OCI-LY7 (cell line): ENCODE data around the gene TARDBP. TPM values are rescaled to one million over a fixed set of nuclear protein-coding genes. Genes with fewer than 3 reads are reported as not detected.

Experiments used
- BruUV-seq: library from RNA; stranded (reverse); fragments of 400-500 nt; replicated peaks from 2 replicates; lab custom pipeline; 2021; lab: Mats Ljungman, UMichigan
- CTCF ChIA-PET: fragments of 300-600 bp; sonication (Branson Sonifier 250); formaldehyde crosslinking; loops from one replicate; lab custom pipeline; 2022; ENCODE audit warnings: antibody characterized with exemption; ENCODE audit not compliant: unreplicated experiment; lab: Charles Lee
- POLR2A ChIA-PET: fragments of 300-600 bp; sonication (Branson Sonifier 250); formaldehyde crosslinking; loops from one replicate; lab custom pipeline; 2022; ENCODE audit warnings: antibody characterized with exemption; lab: Charles Lee
- DNase-seq: peaks from one replicate; pipeline ENCODE4 v3.0.0-alpha.2; 2015; ENCODE audit warnings: low spot score
- H2AFZ ChIP-seq: fragments of 200-600 bp; sonication (generic), shearing (Covaris generic); 2 replicates; pipeline ENCODE4 v1.6.1; 2014; ENCODE audit warnings: mild to moderate bottlenecking, antibody characterized with exemption, low read length, moderate library complexity
- H3K27ac ChIP-seq: fragments of 200-600 bp; sonication (generic); 2 replicates; pipeline ENCODE4 v1.5.1; 2014; ENCODE audit warnings: mixed run types, low read depth, mild to moderate bottlenecking, moderate library complexity, low read length, inconsistent platforms; ENCODE audit not compliant: poor library complexity, severe bottlenecking
- H3K36me3 ChIP-seq: fragments of 200-600 bp; sonication (generic); 2 replicates; pipeline ENCODE4 v1.6.1; 2014; ENCODE audit warnings: mild to moderate bottlenecking, antibody characterized with exemption, low read length, moderate library complexity, mixed read lengths; ENCODE audit not compliant: insufficient read depth
- H3K4me1 ChIP-seq: fragments of 200-600 bp; sonication (generic); 2 replicates; pipeline ENCODE4 v1.5.1; 2014; ENCODE audit warnings: mild to moderate bottlenecking, low read length; ENCODE audit not compliant: insufficient read depth, poor library complexity, severe bottlenecking
- H3K4me2 ChIP-seq: fragments of 200-600 bp; sonication (generic); 2 replicates; pipeline ENCODE4 v1.6.1; 2014; ENCODE audit warnings: mild to moderate bottlenecking, low read length
- H3K4me3 ChIP-seq: fragments of 200-600 bp; sonication (generic); 2 replicates; pipeline ENCODE4 v1.5.1; 2014; ENCODE audit warnings: mild to moderate bottlenecking, low read depth, low read length; ENCODE audit not compliant: poor library complexity, severe bottlenecking
- H3K79me2 ChIP-seq: fragments of 200-600 bp; sonication (generic); 2 replicates; pipeline ENCODE4 v1.6.1; 2016; ENCODE audit warnings: low read depth, mild to moderate bottlenecking, low read length, moderate library complexity, mixed read lengths; ENCODE audit not compliant: insufficient read depth
- H3K9me2 ChIP-seq: fragments of 200-600 bp; sonication (generic); 2 replicates; pipeline ENCODE4 v1.6.1; 2016; ENCODE audit warnings: mild to moderate bottlenecking, low read length, mixed read lengths; ENCODE audit not compliant: insufficient read depth
- H3K9me3 ChIP-seq: fragments of 200-600 bp; sonication (generic); 2 replicates; pipeline ENCODE4 v1.6.1; 2014; ENCODE audit warnings: mild to moderate bottlenecking, mixed run types, low read length, mixed read lengths
- H4K20me1 ChIP-seq: fragments of 200-600 bp; sonication (generic); 2 replicates; pipeline ENCODE4 v1.6.1; 2014; ENCODE audit warnings: mild to moderate bottlenecking, antibody characterized with exemption, low read length, moderate library complexity, mixed read lengths; ENCODE audit not compliant: insufficient read depth
- CTCF ChIP-seq: fragments of 200-600 bp; sonication (generic); conservative IDR thresholded peaks from 2 replicates; pipeline ENCODE4 v1.5.1; 2014; ENCODE audit warnings: mild to moderate bottlenecking, antibody characterized with exemption, low read length, moderate library complexity, mixed read lengths
- EZH2phosphoT487 ChIP-seq: fragments of 200-600 bp; sonication (generic); IDR thresholded peaks from 2 replicates; pipeline ENCODE4 v1.6.1; 2018; ENCODE audit warnings: low read depth, borderline replicate concordance, mild to moderate bottlenecking, mixed run types, antibody characterized with exemption, low read length, moderate library complexity, mixed read lengths
- intact Hi-C: fragments of 100-400 bp; cut with micrococcal nuclease; formaldehyde crosslinking; loops from one replicate; pipeline ENCODE4 v1.10.0; 2022; ENCODE audit not compliant: unreplicated experiment
- total RNA-seq, 2 experiments: library from RNA; depleted of rRNA in 1 of 2; stranded (reverse); fragments of >200 nt in 1 of 2; shearing (Covaris generic) in 1 of 2; gene quantifications; 2 replicates each; pipeline ENCODE4 v1.2.3, GENCODE V29; 2014 to 2022

Gene TARDBP
- total RNA-seq, 2 experiments from 2014 or later: 145 to 277 TPM

DNA sequence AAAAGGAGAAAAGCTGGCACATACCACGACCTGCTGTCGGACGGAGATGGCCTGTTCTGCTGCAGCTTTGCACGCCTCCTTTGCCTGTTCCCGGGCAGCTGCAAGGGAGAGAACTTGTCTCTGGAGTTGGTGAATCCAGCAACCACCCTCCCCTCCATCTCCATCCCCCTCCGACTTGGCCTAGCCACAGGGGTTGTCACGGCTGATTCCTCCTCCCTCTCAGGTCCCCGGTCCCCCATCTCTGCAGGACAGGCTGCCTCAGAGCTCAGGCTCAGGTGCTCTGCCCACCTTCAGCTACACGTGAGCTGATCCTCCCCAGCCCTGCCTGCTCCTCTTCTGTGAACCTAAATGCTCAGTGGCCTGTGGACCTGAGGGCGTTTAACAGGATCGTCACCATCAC is 58.4 kb downstream of the TARDBP start:
- no peak overlapping the region for H3K4me2 ChIP-seq
- DNase-seq: no peak
- H2AFZ ChIP-seq: no peak overlapping the region
- no peaks in the 10 kb centered on the region for H4K20me1 ChIP-seq
- peaks cover 19% of the 10 kb centered on the region for H3K4me1 ChIP-seq
- CTCF ChIA-PET: no interaction called here
- intact Hi-C loops: no loop called here
- H3K9me2 ChIP-seq: no peaks in the 10 kb centered on the region
- H3K9me3 ChIP-seq: no peaks in the 10 kb centered on the region
- TF ChIP-seq CTCF (no peak), EZH2phosphoT487 (no peak)
- H3K27ac ChIP-seq: no peak overlapping the region
- H3K79me2 ChIP-seq: no peaks in the 10 kb centered on the region
- POLR2A ChIA-PET: interaction anchor here (0.6 to 2.1 kb wide), 4 partner anchors 10 to 757 kb away, joined by 3 to 11 read pairs (median 3); no protein-coding TSS in a partner anchor
- H3K36me3 ChIP-seq: peaks cover 94% of the 10 kb centered on the region
- BruUV-seq: no TSS peak
- H3K4me3 ChIP-seq: no peak overlapping the region

DNA sequence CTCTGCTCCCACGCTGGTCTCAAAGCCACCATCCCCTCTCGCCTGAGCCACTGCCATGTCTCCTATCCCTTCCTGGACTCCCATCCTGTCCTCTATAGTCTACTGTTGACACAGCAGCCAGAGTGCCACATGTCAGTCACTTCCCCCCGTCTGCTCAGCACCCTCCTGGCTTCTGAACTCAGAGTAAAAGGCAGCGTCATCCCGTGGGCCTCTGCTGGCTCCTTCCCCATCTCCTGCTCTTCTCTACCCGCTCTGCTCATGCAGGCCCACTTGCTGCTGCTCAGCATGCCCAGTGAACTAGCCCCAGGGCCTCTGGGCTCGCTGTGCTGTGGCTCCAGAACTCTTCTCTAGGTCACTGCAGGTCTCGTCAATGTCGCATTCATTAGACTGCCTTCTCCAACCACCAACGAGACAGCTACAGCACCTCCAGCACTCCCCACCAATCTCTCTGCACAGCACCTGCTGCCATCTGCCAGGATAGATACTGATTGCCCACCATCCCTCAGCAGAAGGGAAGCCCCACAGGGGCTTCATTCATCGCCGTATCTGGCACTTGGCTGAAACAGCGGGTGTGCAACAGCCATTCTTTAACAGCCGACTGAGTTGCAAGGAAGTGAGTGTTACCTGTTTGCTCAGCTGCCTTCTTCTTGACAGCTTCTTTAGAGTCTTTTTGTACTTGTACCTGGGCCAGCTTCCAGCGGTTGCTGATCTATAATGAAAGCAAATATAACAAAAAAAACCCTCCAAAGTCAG is 59.2 kb downstream of the TARDBP start:
- Histone ChIP-seq H3K4me2 (0 out of 2 replicates have a peak overlapping the region, but pooled peaks have one; percentile 57), H3K4me1 (peaks cover 19% of the 10 kb centered on the region), H3K9me2 (no peaks in the 10 kb centered on the region), H3K27ac (peak overlapping the region; percentile 54), H3K9me3 (no peaks in the 10 kb centered on the region), H3K36me3 (peaks cover 94% of the 10 kb centered on the region), H3K4me3 (no peak overlapping the region), H2AFZ (no peak overlapping the region), H4K20me1 (no peaks in the 10 kb centered on the region), H3K79me2 (no peaks in the 10 kb centered on the region)
- ChIA-PET POLR2A (interaction anchor here (2.1 kb wide), 1 partner anchor 10 kb away, joined by 11 read pairs; no protein-coding TSS in a partner anchor), CTCF (interaction anchor here (1.9 kb wide), 1 partner anchor 34 kb away, joined by 4 read pairs; no protein-coding TSS in a partner anchor)
- no peak for DNase-seq
- BruUV-seq: no TSS peak
- TF ChIP-seq CTCF (no peak), EZH2phosphoT487 (no peak)
- intact Hi-C loops: loop anchor here (1.0 kb wide), 1 partner anchor 34 kb away; no protein-coding TSS in a partner anchor
